Spinal cord (tissue), 10 donors: ENCODE data around the gene MLC1. TPM values are rescaled to one million over a fixed set of nuclear protein-coding genes. Genes with fewer than 3 reads are reported as not detected.
A peak's percentile ranks its signal among the peaks of the same experiment; 100 is the strongest.

Experiments
- DNase-seq, 6 donors: peaks; one replicate each; pipeline versions ENCODE4 v3.0.0 to v3.0.0-alpha.2; 2013 to 2015; ENCODE audit warnings: low spot score in 6 of 6, low read depth in 4 of 6
- H3K27ac ChIP-seq: one replicate; pipeline ENCODE4 v1.5.1; 2013; ENCODE audit warnings: low read depth, low read length, control low read depth
- H3K27me3 ChIP-seq: one replicate; pipeline ENCODE4 v1.6.1; 2013; ENCODE audit warnings: low read length; ENCODE audit not compliant: control insufficient read depth, insufficient read depth
- H3K36me3 ChIP-seq: one replicate; pipeline ENCODE4 v1.6.1; 2013; ENCODE audit warnings: low read length; ENCODE audit not compliant: control insufficient read depth, insufficient read depth
- H3K4me1 ChIP-seq: one replicate; pipeline ENCODE4 v1.6.1; 2013; ENCODE audit warnings: low read length; ENCODE audit not compliant: control insufficient read depth, insufficient read depth
- H3K4me3 ChIP-seq: one replicate; pipeline ENCODE4 v1.5.1; 2013; ENCODE audit warnings: low read depth, low read length, control low read depth
- H3K9me3 ChIP-seq: one replicate; pipeline ENCODE4 v1.6.1; 2013; ENCODE audit warnings: low read length; ENCODE audit not compliant: control insufficient read depth, insufficient read depth
- WGBS: methylation state at CpG from one replicate; pipeline ENCODE4 v1.1.5; 2013; ENCODE audit warnings: missing lambda C conversion rate; ENCODE audit not compliant: insufficient coverage; 5-methylcytosine and 5-hydroxymethylcytosine counted together
- polyA plus RNA-seq, 2 donors: library from polyadenylated mRNA; unstranded; fragments of 120-200 nt; gene quantifications; one replicate each; pipeline ENCODE4 v1.2.1, GENCODE V29; 2013; ENCODE audit not compliant: insufficient read length in 2 of 2
- total RNA-seq, 2 donors: library from RNA; depleted of rRNA in 1 of 2; stranded (reverse); fragments of 120-200 nt in 1 of 2; fragments of >200 nt in 1 of 2; gene quantifications; one replicate each; pipeline versions ENCODE4 v1.2.3 to v1.2.4, GENCODE V29; 2013 to 2014
- donor health status: healthy.

The MLC1 gene
- total and polyA plus RNA-seq, 4 donors, result 76.9 to 353 (median 156) TPM

DNA sequence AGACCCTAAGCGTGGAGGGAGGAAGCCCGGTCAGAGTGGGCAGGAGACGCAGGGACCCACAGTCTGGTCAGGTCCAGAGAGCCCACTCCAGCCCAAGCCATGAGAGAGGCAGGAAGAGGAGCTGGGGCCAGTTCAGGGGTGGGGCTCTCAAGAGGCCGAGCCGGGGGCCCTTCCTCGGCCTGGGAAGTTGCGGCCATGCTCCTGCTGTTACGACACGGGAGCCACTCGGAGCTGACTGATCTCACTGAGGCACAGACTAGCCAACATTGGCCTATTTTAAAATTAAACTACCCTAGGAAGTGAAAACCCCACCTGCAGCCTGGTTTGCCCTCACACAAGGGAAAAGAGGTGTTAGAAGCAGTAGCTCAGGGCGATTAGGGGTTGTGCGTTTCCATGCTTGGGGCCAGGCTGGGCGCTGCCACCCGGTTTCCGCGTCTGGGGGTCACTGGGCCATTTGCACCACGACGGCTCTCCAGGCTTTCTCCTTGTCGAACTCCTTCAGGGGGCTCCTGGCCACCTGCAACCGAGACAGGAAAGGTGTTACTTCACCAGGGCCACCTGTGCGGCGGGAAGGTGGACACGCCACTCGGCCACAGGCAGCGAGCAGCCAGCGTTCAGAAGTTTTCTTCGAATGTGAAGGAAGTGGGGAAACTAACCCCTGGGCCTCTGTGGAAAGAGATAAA is 23.9 kb downstream of the MLC1 start:
- no peaks in the 10 kb centered on the region for H3K9me3 ChIP-seq
- peaks cover 22% of the 10 kb centered on the region for H3K4me1 ChIP-seq
- DNase-seq, result no peak
- no peak overlapping the region for H3K4me3 ChIP-seq
- 88% methylated on average over 23 of the region's 27 CpGs for WGBS
- no peak overlapping the region for H3K27ac ChIP-seq
- peaks cover 62% of the 10 kb centered on the region for H3K36me3 ChIP-seq
- H3K27me3 ChIP-seq, result peaks cover 15% of the 10 kb centered on the region

DNA sequence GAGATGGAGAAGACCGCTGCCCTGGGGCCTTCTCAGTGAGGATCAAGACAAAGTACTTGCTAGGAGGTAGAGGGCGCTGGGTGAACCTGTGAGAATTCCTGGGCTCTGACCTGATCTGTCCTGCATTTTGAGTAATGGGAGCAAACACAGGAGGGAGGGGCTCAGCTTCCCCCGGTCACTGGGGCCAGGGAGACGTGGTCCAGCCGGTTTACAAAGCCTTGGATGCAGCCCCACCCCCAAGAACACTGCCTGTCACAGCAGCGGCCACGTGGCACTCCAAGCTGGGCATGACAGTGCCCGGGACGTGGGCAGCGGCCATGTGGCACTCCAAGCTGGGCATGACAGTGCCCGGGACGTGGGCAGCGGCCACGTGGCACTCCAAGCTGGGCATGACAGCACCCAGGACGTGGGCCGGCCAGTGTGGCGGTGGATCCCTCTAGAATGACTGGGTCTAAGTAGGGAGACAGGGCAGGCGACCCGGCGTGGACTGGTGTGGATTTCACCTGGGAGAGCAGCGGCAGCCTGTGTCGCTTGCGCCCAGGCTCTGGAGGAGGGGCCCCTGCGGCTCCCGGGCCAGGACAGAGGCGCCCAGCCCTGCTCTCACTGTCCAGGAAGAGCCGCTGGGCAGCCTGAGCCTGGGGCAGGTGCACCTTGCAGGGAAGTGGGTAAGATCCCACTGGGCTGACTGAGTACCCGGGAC is 24.6 kb downstream of the MLC1 start:
- DNase-seq, result no peak
- H3K27ac ChIP-seq, result no peak overlapping the region
- H3K4me3 ChIP-seq, result no peak overlapping the region
- peaks cover 57% of the 10 kb centered on the region for H3K36me3 ChIP-seq
- H3K4me1 ChIP-seq, result peaks cover 22% of the 10 kb centered on the region
- 86% methylated on average over 28 of the region's 28 CpGs for WGBS
- no peaks in the 10 kb centered on the region for H3K9me3 ChIP-seq
- H3K27me3 ChIP-seq, result peaks cover 15% of the 10 kb centered on the region

DNA sequence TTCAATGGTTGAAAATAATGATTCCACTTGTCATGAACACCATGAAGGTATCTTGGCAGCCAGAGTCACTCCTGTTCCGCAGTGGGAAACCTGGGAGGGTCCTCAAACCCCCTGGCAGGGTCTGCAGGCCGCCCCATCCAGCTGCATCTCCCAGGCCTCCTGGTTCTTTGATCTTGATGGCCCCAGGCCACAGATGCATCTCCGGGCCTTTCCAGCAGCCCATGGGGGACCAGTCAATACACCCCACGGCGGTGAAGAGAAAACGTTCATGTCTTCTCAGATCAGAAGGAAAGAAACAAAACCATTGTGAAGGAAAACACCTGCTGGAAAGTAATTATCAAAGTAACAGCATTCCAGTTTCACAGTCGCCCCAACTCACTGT is 25.4 kb downstream of the MLC1 start:
- Histone ChIP-seq H3K4me3 (no peak overlapping the region), H3K27ac (peak overlapping the region; percentile 47), H3K4me1 (peaks cover 22% of the 10 kb centered on the region), H3K9me3 (no peaks in the 10 kb centered on the region), H3K36me3 (peaks cover 53% of the 10 kb centered on the region), H3K27me3 (peaks cover 15% of the 10 kb centered on the region)
- no peak for DNase-seq
- WGBS, result 70% methylated on average over 4 of the region's 7 CpGs

DNA sequence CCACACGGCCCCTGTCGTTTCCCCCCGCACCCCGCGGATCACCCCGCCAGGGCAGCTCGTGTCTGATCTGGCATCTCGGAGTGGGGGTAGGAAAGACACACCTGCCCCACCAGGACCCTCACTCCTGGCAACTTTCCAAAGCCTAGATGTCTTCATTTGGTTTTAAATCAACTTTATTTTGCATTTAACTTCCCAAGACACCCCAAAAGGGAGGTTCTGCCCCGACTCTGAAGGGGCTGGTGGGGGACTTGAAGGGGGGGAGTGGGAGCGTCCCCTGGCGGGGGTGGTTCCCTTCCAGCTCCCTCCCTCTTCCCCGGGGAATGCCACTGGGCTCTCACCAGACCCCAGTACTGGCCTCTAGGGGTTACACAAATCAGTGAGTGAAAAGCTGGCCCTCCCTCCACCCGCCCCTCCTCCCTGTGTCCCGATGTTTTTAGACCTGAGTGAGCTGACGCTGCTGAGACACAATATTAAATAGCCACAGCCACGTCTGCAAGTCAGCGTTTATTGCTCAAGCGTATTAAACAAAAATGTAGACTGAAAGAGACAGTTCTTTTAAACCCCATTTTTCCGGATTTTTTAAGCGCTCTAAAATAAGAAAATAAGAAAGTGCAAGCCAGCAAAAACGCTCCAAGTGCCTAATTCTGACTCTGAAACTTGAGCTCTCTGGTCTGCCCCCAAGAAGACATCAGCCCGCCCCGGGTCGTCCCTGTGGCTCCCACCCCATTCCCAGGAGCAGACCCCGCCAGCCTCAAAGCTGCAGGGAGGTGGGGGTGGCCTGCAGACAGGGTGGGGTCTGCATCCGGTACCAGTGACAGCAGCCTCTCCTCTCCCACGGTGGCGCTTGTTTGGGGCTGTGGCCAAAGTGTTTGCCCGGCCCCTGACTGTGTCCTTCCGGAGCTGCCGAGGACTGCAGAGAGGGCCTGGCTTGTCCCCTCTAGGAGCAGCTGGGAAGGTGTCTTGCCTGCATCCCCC is 26.0 kb downstream of the MLC1 start:
- H3K4me1 ChIP-seq, result peaks cover 22% of the 10 kb centered on the region
- no peaks in the 10 kb centered on the region for H3K9me3 ChIP-seq
- H3K27me3 ChIP-seq, result peaks cover 15% of the 10 kb centered on the region
- peak in 4 of 6 donors; percentile 6 to 65 (median 32) for DNase-seq
- H3K4me3 ChIP-seq, result no peak overlapping the region
- peaks cover 46% of the 10 kb centered on the region for H3K36me3 ChIP-seq
- H3K27ac ChIP-seq, result peak overlapping the region; percentile 47
- WGBS, result 23% methylated on average over 13 of the region's 31 CpGs

DNA sequence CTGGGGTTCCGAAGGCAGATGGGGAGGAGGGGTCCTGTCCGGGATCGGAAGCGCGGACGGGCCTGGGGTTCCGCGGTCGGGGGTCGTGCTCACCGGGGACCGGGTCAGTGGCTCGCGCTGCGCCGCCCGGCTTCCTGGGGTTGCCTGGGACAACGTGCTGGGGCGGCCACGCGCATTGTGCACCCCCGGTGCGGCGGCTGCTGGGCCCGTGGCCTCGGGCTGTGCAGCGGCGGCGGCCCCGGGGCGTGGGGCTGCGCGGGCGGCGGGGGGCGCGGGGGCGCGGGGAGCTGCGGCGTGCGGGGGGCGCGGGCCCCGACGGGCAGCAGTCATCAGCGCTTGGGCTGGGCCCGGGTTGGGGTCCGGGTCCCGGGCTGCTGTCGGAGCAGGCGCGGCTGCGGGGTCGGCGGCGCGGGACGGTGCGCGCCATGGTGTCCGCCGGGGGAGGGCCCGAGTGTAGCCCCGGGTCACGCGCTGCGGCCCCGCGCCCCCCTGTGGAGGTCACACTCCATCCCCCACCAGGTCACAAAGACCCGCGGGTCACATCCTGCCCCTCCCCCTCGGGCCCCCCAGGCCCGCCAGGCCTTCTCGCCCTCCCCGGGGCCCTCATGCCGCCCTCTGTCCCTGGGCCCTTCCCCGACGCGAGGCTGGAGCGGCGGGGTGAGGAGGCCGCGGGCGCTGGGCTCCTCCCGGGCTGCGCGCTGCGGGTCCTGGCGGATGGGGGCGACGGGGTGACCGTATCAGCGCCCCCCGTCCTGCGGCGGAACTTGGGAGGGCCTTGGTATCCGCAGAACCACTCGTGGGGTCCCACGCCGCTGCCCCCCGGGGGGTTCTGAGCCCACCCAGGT is 26.9 kb downstream of the MLC1 start, which contains the start of gene TTLL8:
TTLL8 (minus strand) TSS at position 238 of the 845 bp plus-strand sequence.
- no peak for DNase-seq
- no peaks in the 10 kb centered on the region for H3K9me3 ChIP-seq
- 3% methylated on average over 97 of the region's 102 CpGs for WGBS
- peaks cover 22% of the 10 kb centered on the region for H3K4me1 ChIP-seq
- H3K27ac ChIP-seq, result peak within 1 kb of the TSS; percentile 47
- no peak within 1 kb of the TSS for H3K4me3 ChIP-seq
- peaks cover 15% of the 10 kb centered on the region for H3K27me3 ChIP-seq
- peaks cover 37% of the 10 kb centered on the region for H3K36me3 ChIP-seq

DNA sequence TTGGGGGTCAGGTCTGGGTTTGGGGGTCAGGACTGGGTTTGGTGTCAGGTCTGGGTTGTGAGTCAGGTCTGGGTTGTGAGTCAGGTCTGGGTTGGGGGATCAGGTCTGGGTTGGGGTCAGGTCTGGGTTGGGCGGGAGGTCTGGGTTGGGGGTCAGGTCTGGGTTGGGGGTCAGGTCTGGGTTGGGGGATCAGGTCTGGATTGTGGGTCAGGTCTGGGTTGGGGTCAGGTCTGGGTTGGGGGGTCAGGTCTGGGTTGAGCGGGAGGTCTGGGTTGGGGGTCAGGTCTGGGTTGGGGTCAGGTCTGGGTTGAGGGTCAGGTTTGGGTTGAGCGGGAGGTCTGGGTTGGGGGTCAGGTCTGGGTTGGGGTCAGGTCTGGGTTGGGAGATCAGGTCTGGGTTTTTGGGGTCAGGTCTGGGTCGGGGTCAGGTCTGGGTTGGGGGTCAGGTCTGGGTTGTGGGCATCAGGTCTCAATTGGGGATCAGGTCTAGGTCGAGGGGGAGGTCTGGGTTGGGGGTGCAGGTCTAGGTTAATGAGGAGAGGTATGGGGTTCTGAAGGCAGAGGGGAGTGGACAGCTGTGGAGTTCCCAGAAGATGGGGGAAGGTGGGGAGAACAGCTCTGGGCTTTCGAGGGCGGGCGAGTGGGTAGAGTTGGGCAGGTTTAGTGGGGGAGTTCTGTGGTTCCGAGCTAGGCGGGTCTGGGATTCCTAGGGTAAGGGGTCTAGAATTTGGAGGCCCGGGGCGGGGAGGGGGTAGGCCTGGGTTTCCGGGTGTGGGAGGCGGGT is 27.8 kb downstream of the MLC1 start:
- Histone ChIP-seq H3K36me3 (peaks cover 30% of the 10 kb centered on the region), H3K27me3 (peaks cover 15% of the 10 kb centered on the region), H3K27ac (no peak overlapping the region), H3K4me3 (no peak overlapping the region), H3K4me1 (peaks cover 22% of the 10 kb centered on the region), H3K9me3 (no peaks in the 10 kb centered on the region)
- 84% methylated on average over 14 of the region's 14 CpGs for WGBS
- no peak for DNase-seq

DNA sequence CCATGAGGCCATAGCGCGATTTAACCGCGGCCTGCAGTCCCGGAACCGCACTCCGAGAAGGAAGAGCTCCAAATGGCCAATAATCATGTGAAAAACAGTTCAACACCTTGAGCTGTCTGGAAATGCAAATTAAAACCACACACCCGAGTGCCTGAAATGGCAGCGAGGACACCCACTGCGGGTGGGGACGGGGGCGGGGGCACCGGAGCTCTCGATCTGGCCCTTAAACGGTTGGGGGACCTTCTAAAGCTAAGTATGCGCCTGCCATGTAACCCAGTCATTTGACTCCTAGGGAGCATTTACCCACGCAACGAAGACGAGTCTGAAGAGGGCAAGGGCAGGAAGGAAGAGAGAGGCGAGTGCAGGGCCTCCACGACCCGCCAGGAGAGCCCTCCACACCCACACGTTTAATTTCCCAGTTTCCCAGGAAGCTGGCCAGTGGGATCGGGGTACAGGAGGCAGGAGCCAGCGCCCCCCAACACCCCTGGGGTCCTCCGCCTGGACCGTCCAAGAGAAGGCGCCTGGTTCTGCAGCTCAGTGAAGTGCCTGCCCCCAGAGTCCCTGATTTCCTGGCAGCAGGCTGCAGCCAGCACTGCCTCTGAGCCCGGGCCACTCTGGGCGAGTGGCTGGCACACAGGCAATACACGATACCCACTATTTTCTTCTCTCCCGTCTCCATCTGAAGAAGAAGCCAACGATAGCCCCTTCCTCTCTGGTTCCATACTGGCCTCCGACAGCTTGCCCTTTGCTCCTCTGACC is 28.8 kb downstream of the MLC1 start:
- Histone ChIP-seq H3K36me3 (peaks cover 19% of the 10 kb centered on the region), H3K9me3 (no peaks in the 10 kb centered on the region), H3K27ac (no peak overlapping the region), H3K4me1 (peaks cover 22% of the 10 kb centered on the region), H3K4me3 (no peak overlapping the region), H3K27me3 (peaks cover 15% of the 10 kb centered on the region)
- DNase-seq, result no peak
- 84% methylated on average over 25 of the region's 34 CpGs for WGBS

DNA sequence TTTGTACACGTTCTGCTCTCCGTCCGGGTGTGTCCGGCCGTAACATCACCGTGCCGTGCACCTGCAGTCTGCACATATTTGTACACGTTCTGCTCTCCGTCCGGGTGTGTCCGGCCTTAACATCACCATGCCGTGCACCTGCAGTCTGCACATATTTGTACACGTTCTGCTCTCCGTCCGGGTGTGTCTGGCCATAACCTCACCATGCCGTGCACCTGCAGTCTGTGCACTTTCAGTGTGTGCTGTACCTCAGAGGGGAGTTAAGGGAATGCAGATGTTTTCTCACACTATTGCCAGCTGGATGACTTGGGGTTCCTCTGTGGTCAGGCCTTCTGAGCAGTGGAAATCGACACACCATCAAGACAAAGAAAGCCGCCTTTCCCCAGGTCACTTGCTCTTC is 31.4 kb downstream of the MLC1 start:
- WGBS, result 96% methylated on average over 18 of the region's 18 CpGs
- no peak for DNase-seq
- H3K4me3 ChIP-seq, result no peak overlapping the region
- H3K36me3 ChIP-seq, result no peaks in the 10 kb centered on the region
- peaks cover 2% of the 10 kb centered on the region for H3K27me3 ChIP-seq
- no peaks in the 10 kb centered on the region for H3K9me3 ChIP-seq
- no peak overlapping the region for H3K27ac ChIP-seq
- peaks cover 5% of the 10 kb centered on the region for H3K4me1 ChIP-seq
